GM19324 (cell line): ENCODE results near the gene CCDC60.

Experiments used
- ATAC-seq: cut with Tn5 transposase; IDR thresholded peaks from one replicate; pipeline ENCODE4 v1.9.1; 2021; ENCODE audit warnings: mild to moderate bottlenecking, moderate library complexity; ENCODE audit not compliant: unreplicated experiment, low FRiP score

The CCDC60 gene, protein sequence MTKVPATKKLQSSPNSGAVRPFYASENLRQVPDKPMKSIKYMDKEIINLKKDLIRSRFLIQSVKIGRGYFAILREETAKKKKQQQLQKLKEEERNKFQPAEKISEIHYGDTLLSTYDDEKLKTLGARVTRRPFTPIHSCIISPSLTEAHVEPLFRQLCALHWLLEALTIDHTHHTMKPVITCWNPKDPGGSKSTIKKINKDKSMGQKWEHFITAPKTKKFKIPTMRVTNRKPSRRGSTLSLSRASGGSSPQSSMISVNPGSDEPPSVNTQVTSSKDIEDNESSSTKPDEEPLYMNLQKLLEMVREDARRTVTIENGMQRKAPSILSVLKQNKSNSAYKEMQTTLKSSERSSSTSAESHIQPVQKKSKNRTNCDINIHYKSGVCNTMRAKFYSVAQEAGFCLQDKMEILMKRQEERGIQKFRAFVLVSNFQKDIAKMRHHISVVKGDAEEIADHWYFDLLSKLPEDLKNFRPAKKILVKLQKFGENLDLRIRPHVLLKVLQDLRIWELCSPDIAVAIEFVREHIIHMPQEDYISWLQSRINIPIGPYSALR

GRCh38 chr12:119334430-119335170, at the start of gene CCDC60:
TSS of gene CCDC60 (plus strand) at chr12:119334729. CDS start at chr12:119335177, 448 bp downstream.
- ATAC-seq, result no peak

DNA sequence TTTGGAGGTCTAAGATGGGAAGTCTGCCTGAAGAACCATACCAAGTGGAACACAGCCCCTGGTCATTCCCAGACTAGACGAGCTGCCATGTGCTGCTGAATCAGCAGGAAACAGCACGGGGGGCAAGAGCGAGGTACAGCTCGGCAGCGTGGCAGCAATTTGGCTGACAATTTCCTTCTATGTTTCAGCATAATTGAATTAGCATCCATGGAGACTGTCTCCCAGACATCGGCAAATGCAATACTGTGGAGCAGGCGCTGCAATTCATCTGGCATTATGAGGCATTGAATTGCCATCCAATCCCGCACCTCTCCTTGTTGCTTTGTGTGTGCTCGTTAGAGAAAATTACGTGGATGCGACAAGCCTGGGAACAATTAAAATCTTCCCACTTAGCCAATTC, 46.0 kb upstream of the CCDC60 start:
- no peak for ATAC-seq

GRCh38 chr12:119292893-119293630, 41.5 kb upstream of the CCDC60 start:
- ATAC-seq, result no peak

DNA sequence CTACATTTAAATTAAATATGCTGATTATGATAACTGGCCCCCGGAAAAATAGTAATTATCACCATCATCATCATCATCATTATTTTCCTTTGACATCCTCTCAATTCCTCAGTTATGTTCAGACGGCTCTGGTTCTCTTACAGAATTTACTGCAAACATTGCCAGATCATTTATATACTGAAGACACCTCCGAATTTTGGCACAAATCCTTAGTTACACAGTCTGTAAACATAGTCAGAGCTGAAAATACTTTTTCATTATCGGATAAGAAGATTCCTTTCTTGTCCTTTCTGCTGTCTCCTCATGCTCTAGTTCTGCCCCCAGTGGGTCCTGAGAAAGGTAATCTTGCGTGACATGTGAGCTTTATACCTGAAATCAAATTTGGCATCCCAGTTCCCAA, 40.3 kb upstream of the CCDC60 start:
- ATAC-seq, result no peak

DNA sequence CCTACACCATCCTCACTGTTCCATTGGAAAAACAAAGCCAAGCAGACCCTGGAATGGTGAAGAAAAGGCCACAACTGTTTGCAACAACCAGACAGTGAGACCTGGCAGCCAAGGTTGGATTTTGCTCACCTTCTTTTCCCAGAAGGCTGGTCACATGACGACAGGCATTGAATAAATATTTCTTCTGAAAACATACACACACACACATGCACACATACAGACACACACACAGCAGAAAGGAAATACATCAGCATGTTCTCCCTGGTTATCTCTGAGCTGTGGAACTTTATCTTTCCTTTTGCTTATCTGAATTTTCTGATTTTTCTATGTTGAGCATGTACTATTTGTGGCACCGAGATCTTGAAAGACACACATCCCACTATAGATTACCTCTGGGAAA, 38.0 kb upstream of the CCDC60 start:
- ATAC-seq, result no peak

- no peak for ATAC-seq
Measured at GRCh38 chr12:119299130-119299529, 35.4 kb upstream of the CCDC60 start.

- no peak for ATAC-seq
Measured at GRCh38 chr12:119301379-119301778, 33.1 kb upstream of the CCDC60 start.

- no peak for ATAC-seq
Measured at GRCh38 chr12:119302451-119303080, 32.0 kb upstream of the CCDC60 start.

GRCh38 chr12:119306593-119306992, 27.9 kb upstream of the CCDC60 start:
- no peak for ATAC-seq

DNA sequence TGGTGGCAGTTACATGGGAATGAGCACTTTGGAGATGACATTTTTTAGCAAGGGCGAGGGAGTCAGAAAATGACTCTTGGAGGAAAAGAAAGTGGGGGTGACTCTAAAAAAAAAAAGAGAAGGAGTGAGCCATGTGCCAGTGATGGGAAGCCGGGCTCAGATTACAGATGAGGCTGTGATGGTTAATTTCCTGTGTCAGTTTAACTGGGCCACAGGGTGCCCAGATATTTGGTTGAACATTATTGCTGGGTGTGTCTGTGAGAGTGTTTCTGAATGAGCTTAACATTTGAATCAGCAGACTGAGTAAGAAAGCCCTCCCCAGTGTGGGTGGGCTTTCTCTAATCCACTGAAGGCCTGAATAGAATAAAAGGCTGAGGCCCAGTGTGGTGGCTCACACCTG, 26.8 kb upstream of the CCDC60 start:
- no peak for ATAC-seq

DNA sequence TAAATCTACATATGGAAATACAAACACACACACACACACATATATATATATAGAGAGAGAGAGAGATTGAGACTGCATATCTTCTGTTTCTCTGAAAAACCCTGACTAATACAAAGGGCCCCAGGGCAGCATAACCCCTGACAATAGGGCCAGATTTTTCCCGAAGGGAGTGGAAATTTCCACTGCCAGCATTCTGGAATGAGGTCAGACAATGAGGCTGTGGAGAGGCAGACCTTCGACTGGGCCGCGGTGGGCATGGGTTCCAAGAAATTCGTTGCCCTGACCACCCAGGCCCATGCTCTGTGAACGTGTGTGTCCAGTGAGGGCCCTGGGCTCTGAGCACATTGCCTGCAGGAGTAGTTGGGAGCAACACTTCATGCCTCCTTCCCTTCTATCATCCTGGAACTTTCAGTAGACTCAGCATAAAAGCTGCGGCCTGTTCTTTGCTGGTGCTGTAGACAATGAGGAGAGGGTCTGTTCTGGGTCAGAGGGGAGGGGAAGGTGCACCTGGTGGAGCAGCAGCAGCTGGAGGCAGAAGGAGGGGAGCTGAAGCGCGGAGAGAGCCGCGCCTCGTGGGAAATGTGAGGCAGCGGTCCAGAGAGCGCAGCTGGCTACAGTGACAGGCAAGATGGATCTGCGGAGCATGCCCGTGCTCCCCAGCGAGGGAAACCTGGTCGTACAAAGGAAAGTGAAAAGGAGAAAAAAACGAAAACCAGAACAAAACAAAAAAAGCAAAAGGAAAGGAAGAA, 25.6 kb upstream of the CCDC60 start:
- no peak for ATAC-seq

DNA sequence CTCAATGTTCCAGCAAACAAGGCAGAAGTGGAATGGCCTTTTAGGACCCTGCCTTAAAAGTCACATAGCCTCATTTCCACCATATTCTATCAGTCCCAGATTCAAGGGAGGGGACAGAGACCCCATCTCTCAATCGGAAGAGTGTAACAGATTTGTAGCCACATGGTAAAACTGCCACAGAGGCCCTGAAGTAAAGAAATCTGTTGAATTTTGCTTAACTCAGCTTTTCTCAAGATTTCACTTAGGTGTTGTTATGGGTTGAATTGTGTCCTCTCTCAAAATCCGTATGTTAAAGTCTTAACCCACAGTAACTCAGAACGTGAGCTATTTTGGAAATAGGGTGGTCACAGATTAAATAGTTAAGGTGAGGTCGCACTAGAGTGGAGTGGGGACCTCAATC, 22.7 kb upstream of the CCDC60 start:
- no peak for ATAC-seq

GRCh38 chr12:119312904-119313303, 21.6 kb upstream of the CCDC60 start:
- no peak for ATAC-seq

GRCh38 chr12:119314290-119314689, 20.2 kb upstream of the CCDC60 start:
- no peak for ATAC-seq

DNA sequence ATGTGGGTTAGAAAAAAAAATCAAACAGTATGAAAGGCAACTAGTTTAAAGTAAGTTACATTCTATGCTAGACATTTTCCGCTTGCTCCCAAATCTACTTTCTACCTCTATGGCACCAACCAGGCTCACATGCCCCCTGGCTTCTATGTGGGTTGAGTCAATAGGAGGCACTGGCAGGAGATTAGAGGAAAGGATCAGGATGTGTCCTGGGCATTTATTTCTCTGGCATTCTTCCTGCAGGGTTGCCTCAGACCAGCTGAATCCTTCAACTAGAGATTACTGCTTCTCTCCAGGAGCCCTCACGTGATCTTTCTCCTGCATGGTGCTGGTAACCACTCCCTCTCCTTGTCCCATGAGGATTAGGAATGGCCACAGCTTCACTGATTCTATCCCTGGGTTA, 14.9 kb upstream of the CCDC60 start:
- ATAC-seq, result no peak

DNA sequence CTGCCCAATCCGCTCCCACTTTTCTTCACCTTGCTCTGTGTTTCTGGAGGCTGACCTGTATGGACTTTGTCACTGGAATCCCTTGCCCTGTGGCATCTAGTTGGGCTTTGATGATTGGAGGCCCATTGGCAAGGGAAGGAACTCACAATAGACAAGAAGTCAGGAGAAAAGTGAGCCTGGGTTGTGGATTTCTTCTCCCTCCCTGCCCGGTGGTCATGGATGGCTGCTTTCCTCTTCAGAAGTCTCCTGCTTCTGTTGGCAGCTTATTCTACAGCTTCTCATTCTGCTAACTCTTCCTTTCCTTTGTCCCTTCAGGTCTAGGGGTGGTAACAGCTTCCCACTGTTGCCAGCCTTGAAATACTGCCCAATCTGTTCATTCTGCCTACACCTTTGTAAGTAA, 13.9 kb upstream of the CCDC60 start:
- no peak for ATAC-seq

DNA sequence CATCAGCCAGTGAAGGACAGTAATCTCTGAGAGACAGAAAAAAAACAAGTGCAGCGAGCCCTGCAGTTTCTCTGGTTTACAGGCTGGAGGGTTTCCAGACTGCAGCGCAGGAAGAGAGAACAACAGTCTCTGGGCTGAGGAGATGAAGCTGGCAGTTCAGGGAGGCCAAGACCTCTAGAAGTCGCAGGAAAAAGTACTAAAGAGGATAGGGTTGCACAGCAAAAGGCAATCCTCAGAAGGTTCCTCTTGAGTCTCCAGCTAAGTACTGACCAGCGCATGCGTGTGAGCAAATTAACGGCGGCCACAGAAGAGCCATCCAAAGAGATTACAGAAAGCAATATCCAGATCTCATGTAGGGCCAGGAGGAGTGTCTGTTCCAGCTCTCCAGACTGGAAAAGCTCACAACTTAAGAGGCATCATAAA, 12.2 kb upstream of the CCDC60 start:
- no peak for ATAC-seq

GRCh38 chr12:119325813-119326212, 8.7 kb upstream of the CCDC60 start:
- no peak for ATAC-seq

DNA sequence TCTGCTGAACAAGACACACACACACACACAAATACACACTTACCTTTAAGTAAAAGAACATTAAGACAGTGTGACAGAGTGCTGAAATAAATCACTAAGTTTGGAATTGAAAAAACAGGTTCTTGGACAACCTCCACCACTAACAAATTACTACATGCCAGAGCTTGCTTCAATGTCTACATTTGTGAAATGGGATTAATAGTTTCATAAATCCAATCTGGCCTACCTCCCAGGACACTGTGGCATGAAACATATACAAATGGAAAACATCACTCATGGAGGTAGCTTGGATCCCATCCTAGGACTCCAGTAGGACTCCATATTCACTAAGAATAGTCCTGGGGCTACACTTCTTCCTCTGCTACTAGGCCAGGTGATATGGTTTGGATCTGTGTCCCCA, 8.2 kb upstream of the CCDC60 start:
- ATAC-seq, result no peak

DNA sequence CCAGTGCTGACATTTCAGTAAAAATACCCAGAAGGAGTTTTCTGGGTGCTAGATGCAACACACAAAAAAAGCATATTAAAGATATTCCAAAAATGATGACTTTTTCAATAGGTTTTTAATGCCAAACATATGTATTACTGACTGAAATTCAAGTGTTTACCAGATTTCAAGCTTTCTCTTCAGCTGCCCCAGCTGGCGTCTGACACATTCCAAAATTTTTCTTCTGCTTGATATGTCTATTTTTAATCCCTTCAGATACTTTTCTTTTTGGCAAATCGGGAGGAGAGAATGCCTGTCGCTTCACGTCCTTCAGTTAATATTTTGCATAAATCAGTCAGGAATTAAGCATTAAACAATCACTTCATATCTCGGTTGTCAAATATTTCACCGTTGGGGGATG, 7.1 kb upstream of the CCDC60 start:
- no peak for ATAC-seq
